Thyroid gland (tissue), 4 donors: ENCODE data around the gene BEND6. TPM values are rescaled to one million over a fixed set of nuclear protein-coding genes. Genes with fewer than 3 reads are reported as not detected.

ENCODE experiments used
- DNase-seq, 2 donors: peaks; one replicate each; pipeline ENCODE4 v3.0.0-alpha.2; 2019
- H3K27ac ChIP-seq, 3 donors: fragments of 200-600 bp; sonication (generic); 1 replicate in 2 of 3; 2 replicates in 1 of 3; pipeline ENCODE4 v1.5.1; 2016 to 2019; ENCODE audit warnings: mild to moderate bottlenecking in 1 of 3, moderate library complexity in 1 of 3
- H3K27me3 ChIP-seq: fragments of 200-600 bp; sonication (generic); one replicate; pipeline ENCODE4 v1.5.1; 2019
- H3K36me3 ChIP-seq, 2 donors: fragments of 200-600 bp; sonication (generic); one replicate each; pipeline ENCODE4 v1.5.1; 2016 to 2019
- H3K4me1 ChIP-seq, 2 donors: fragments of 200-600 bp; sonication (generic); one replicate each; pipeline ENCODE4 v1.5.1; 2017 to 2019
- H3K4me3 ChIP-seq, 3 donors: fragments of 200-600 bp; sonication (generic); replicated peaks in 1 of 3; 1 replicate in 2 of 3; 2 replicates in 1 of 3; pipeline ENCODE4 v1.5.1; 2016; ENCODE audit warnings: mild to moderate bottlenecking in 1 of 3
- H3K9me3 ChIP-seq: fragments of 200-600 bp; sonication (generic); one replicate; pipeline ENCODE4 v1.5.1; 2017
- POLR2A ChIP-seq, 2 donors: fragments of 450-650 bp; IDR thresholded peaks; one replicate each; pipeline ENCODE4 v1.6.1; 2017; ENCODE audit warnings: antibody characterized with exemption in 2 of 2, mild to moderate bottlenecking in 2 of 2, moderate library complexity in 1 of 2
- WGBS, 2 donors: methylation state at CpG; one replicate each; pipeline ENCODE4 v1.1.5; 2017; 5-methylcytosine and 5-hydroxymethylcytosine counted together
- intact Hi-C: fragments of 100-400 bp; cut with DNase I; formaldehyde crosslinking; loops from one replicate; pipeline ENCODE4 v1.15.1; 2023
- total RNA-seq, 4 donors: library from RNA; depleted of rRNA; stranded (reverse); fragments of >200 nt; gene quantifications; one replicate each; pipeline ENCODE4 v1.2.3, GENCODE V29; 2016
- TF ChIP-seq, protein P1 (sequence below), 6 experiments: fragments of 200-600 bp in 3 of 6; fragments of 450-650 bp in 3 of 6; sonication (generic) in 3 of 6; IDR thresholded peaks; one replicate each; pipeline ENCODE4 v1.5.1; 2016 to 2019; ENCODE audit warnings: antibody characterized with exemption in 6 of 6, mild to moderate bottlenecking in 2 of 6, inconsistent platforms in 1 of 6, moderate library complexity in 1 of 6

Gene BEND6
- total RNA-seq, 4 donors from 2014 or later = 1.1 to 7.1 (median 3.0) TPM

DNA sequence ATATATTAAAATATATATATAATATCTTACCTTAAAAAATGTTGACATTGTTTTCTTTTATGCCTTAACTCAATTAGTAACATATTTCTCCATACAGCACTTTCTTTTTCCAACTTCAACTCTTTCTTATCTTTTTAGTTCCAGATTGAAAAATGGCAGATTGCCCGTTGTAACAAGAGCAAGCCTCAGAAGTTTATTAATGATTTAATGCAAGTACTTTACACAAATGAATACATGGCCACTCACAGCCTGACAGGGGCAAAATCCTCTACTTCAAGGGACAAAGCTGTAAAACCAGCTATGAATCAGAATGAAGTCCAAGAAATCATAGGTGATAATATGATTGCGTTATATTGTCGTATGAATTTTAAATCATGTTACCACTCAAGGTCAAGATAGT, 62.2 kb downstream of the BEND6 start:
- H3K27me3 ChIP-seq = no peaks in the 10 kb centered on the region
- H3K9me3 ChIP-seq = no peaks in the 10 kb centered on the region
- H3K36me3 ChIP-seq = no peaks in the 10 kb centered on the region
- no peak for TF ChIP-seq POLR2A (IDR thresholded peaks at IDR 0.05)
- TF ChIP-seq, protein P1, sequence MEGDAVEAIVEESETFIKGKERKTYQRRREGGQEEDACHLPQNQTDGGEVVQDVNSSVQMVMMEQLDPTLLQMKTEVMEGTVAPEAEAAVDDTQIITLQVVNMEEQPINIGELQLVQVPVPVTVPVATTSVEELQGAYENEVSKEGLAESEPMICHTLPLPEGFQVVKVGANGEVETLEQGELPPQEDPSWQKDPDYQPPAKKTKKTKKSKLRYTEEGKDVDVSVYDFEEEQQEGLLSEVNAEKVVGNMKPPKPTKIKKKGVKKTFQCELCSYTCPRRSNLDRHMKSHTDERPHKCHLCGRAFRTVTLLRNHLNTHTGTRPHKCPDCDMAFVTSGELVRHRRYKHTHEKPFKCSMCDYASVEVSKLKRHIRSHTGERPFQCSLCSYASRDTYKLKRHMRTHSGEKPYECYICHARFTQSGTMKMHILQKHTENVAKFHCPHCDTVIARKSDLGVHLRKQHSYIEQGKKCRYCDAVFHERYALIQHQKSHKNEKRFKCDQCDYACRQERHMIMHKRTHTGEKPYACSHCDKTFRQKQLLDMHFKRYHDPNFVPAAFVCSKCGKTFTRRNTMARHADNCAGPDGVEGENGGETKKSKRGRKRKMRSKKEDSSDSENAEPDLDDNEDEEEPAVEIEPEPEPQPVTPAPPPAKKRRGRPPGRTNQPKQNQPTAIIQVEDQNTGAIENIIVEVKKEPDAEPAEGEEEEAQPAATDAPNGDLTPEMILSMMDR (IDR thresholded peaks at IDR 0.05) = no peak
- H3K4me3 ChIP-seq = no peak overlapping the region
- no peak overlapping the region for H3K27ac ChIP-seq
- 77 to 81% methylated on average over 3 of the region's 3 CpGs for WGBS, 2 donors
- DNase-seq = no peak
- intact Hi-C loops = no loop called here
- no peaks in the 10 kb centered on the region for H3K4me1 ChIP-seq

- Histone ChIP-seq H3K9me3 (no peaks in the 10 kb centered on the region), H3K4me3 (no peak overlapping the region), H3K27me3 (no peaks in the 10 kb centered on the region), H3K27ac (no peak overlapping the region), H3K36me3 (no peaks in the 10 kb centered on the region), H3K4me1 (no peaks in the 10 kb centered on the region)
- intact Hi-C loops = no loop called here
- 92 to 93% methylated on average over 1 of the region's 1 CpG for WGBS, 2 donors
- TF ChIP-seq POLR2A (IDR thresholded peaks at IDR 0.05) = no peak
- TF ChIP-seq, protein P1 (IDR thresholded peaks at IDR 0.05) = no peak
- DNase-seq = no peak
Observed at GRCh38 chr6:57017841-57018240, 62.9 kb downstream of the BEND6 start.

DNA sequence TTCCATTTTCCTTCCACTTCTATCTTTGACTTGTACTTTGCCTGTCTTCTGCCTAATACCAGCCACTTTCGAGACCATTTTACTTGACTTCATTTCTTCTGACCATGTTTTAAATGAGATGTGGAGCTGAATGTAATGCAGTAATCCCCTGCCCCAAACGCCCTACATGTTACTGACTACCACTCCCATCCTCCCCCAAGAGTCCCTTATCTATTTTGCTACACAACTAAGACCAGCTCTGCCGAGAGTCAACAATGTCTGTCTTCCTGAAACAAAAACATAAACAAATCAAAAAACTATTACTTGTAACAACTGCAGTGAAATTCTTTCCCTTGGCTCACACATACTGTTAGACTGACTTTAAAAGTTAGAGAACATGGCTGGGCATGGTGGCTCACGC, 64.5 kb downstream of the BEND6 start:
- no peaks in the 10 kb centered on the region for H3K4me1 ChIP-seq
- no peak for DNase-seq
- TF ChIP-seq POLR2A (IDR thresholded peaks at IDR 0.05) = no peak
- TF ChIP-seq, protein P1 (IDR thresholded peaks at IDR 0.05) = no peak
- intact Hi-C loops = no loop called here
- 86 to 92% methylated on average over 4 of the region's 4 CpGs for WGBS, 2 donors
- no peaks in the 10 kb centered on the region for H3K9me3 ChIP-seq
- H3K27me3 ChIP-seq = no peaks in the 10 kb centered on the region
- no peak overlapping the region for H3K4me3 ChIP-seq
- H3K36me3 ChIP-seq = no peaks in the 10 kb centered on the region
- no peak overlapping the region for H3K27ac ChIP-seq

DNA sequence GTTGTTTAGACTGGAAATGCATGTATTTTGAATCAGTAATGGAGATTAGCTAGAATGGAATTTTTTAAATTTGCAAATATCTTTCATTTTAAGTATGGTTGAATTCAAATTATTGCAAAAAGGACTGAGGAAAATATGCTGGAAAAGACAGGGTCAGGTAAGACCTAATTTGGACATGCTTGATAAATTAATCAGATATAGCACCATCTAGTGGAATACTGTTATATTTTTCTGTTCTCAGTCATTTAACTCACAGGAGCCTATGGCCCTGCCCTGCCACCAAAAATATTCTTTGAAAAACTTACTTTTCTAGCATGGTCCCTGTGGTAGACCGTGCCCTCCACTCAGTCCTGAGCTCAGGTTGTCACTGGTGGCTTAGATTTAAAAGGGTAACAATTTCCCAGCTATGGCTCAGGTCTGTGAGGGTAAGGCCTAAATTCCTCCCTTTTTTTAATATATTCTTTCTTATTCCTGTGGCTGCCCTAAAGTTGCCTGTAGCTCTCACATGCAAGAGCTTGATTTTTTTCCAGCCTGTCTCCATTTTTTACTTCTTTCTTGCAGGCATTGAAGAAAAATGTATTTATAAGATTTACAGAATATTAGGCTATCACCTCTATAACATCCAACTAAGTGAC, 66.3 kb downstream of the BEND6 start:
- H3K4me1 ChIP-seq = no peaks in the 10 kb centered on the region
- H3K27ac ChIP-seq = no peak overlapping the region
- no peak for TF ChIP-seq POLR2A (IDR thresholded peaks at IDR 0.05)
- TF ChIP-seq, protein P1 (IDR thresholded peaks at IDR 0.05) = peak in 5 of 6 experiments; percentile 31 to 58 (median 47)
- intact Hi-C loops = loop anchor here (5.0 kb wide), 1 partner anchor 114 kb away; no protein-coding TSS in a partner anchor
- H3K4me3 ChIP-seq = no peak overlapping the region
- no peaks in the 10 kb centered on the region for H3K36me3 ChIP-seq
- WGBS, 2 donors = 8 to 18% methylated on average over 1 of the region's 1 CpG
- H3K9me3 ChIP-seq = no peaks in the 10 kb centered on the region
- H3K27me3 ChIP-seq = no peaks in the 10 kb centered on the region
- DNase-seq = no peak

DNA sequence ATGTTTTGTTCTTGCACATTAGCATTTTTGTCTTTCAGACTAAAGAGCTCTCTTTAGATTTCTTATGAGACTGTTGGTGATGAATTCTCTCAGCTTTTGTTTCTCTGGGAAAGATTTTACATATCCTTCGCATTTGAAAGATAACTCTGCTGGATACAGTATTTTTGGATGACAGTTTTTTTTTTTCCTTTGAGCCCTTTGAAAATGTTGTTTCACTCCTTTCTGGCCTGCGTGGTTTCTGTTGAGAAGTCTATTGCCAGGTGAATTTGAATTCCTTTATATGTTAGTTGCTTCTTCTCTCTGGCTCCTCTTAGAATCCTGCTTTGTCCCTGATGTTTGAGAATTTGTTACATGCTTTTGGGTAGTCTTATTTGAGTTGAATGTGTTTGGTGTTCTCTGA, 69.4 kb downstream of the BEND6 start:
- Histone ChIP-seq H3K9me3 (no peaks in the 10 kb centered on the region), H3K4me3 (no peak overlapping the region), H3K4me1 (no peaks in the 10 kb centered on the region), H3K36me3 (no peaks in the 10 kb centered on the region), H3K27ac (no peak overlapping the region), H3K27me3 (no peaks in the 10 kb centered on the region)
- intact Hi-C loops = loop anchor here (5.0 kb wide), 1 partner anchor 117 kb away; no protein-coding TSS in a partner anchor
- TF ChIP-seq, protein P1 (IDR thresholded peaks at IDR 0.05) = no peak
- TF ChIP-seq POLR2A (IDR thresholded peaks at IDR 0.05) = no peak
- no peak for DNase-seq
- WGBS, 2 donors = 59 to 69% methylated on average over 2 of the region's 2 CpGs
